Measurements from ENCODE around the gene PPP1R16B. TPM values are rescaled to one million over a fixed set of nuclear protein-coding genes. Genes with fewer than 3 reads are reported as not detected.

PPP1R16B gene
- total RNA-seq, 1 experiment from 2014 or later, result not detected

- no peak for DNase-seq (ENCODE audit: low read depth)
Measured at GRCh38 chr20:38895098-38895949, 89.8 kb downstream of the PPP1R16B start.

- no peak for DNase-seq (ENCODE audit: low read depth)
Measured at GRCh38 chr20:38896009-38896594, 90.6 kb downstream of the PPP1R16B start.

- no peak for DNase-seq (ENCODE audit: low read depth)
Measured at GRCh38 chr20:38897267-38897666, 91.8 kb downstream of the PPP1R16B start.

- no peak for DNase-seq (ENCODE audit: low read depth)
Measured at GRCh38 chr20:38900606-38901005, 95.1 kb downstream of the PPP1R16B start.

- DNase-seq (ENCODE audit: low read depth), result no peak
Measured at GRCh38 chr20:38902601-38903000, 97.1 kb downstream of the PPP1R16B start.

- no peak for DNase-seq (ENCODE audit: low read depth)
Measured at GRCh38 chr20:38903335-38903734, 97.8 kb downstream of the PPP1R16B start.

- DNase-seq (ENCODE audit: low read depth), result no peak
Measured at GRCh38 chr20:38905375-38905774, 99.9 kb downstream of the PPP1R16B start.

GRCh38 chr20:38907918-38908677, 102.6 kb downstream of the PPP1R16B start:
- no peak for DNase-seq (ENCODE audit: low read depth)

- no peak for DNase-seq (ENCODE audit: low read depth)
Measured at GRCh38 chr20:38915355-38915754, 109.9 kb downstream of the PPP1R16B start.

GRCh38 chr20:38917657-38918056, 112.2 kb downstream of the PPP1R16B start:
- no peak for DNase-seq (ENCODE audit: low read depth)

- DNase-seq (ENCODE audit: low read depth), result no peak
Measured at GRCh38 chr20:38918172-38918571, 112.7 kb downstream of the PPP1R16B start.

GRCh38 chr20:38919683-38920082, 114.2 kb downstream of the PPP1R16B start:
- no peak for DNase-seq (ENCODE audit: low read depth)

GRCh38 chr20:38920411-38920810, 114.9 kb downstream of the PPP1R16B start:
- DNase-seq (ENCODE audit: low read depth), result no peak

- DNase-seq (ENCODE audit: low read depth), result no peak
Measured at GRCh38 chr20:38920851-38921250, 115.4 kb downstream of the PPP1R16B start.

- DNase-seq (ENCODE audit: low read depth), result no peak
Measured at GRCh38 chr20:38924718-38925117, 119.2 kb downstream of the PPP1R16B start.

GRCh38 chr20:38926142-38926933, 120.8 kb downstream of the PPP1R16B start, which contains the start of gene FAM83D:
Gene FAM83D (plus strand): TSS chr20:38926417. CDS start chr20:38926443, 26 bp downstream.
- DNase-seq (ENCODE audit: low read depth), result peak; percentile 99

GRCh38 chr20:38926934-38927616, 121.6 kb downstream of the PPP1R16B start:
- peak; percentile 47 for DNase-seq (ENCODE audit: low read depth)

- peak; percentile 37 for DNase-seq (ENCODE audit: low read depth)
Measured at GRCh38 chr20:38927902-38928578, 122.5 kb downstream of the PPP1R16B start.

GRCh38 chr20:38930242-38930569, 124.7 kb downstream of the PPP1R16B start:
- DNase-seq (ENCODE audit: low read depth), result no peak

- peak; percentile 10 for DNase-seq (ENCODE audit: low read depth)
Measured at GRCh38 chr20:38931984-38932383, 126.5 kb downstream of the PPP1R16B start.

Data from M059J (cell line).